ENCODE results near the gene SRSF1. TPM values are rescaled to one million over a fixed set of nuclear protein-coding genes. Genes with fewer than 3 reads are reported as not detected.

The SRSF1 gene
- polyA plus RNA-seq, 3 donors = 51.2 to 72.1 (median 61.6) TPM

DNA sequence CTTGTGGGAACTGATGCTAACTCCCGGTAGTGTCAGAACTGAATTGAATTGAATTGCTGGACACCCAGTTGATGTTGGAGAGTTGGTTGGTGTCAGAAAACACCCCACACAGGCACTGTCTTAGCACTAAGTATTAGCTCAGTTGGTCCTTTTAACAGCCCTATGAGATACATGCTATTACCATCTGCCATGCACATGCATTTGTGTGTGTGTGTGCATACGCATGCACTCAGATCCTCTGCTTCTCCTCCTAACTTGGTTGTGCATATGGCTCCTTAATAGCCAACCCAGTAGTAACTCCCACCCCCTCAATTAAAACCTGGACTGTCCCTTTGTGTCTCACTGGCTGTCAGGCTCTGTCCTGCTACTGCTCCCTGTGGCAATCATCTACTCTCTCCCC lies 43.9 kb upstream of the SRSF1 start:
- H2AFZ ChIP-seq (ENCODE audit: insufficient read depth, low read depth, low read length, poor library complexity, severe bottlenecking) = no peak overlapping the region
- H3K27ac ChIP-seq (ENCODE audit: low read depth in 1 of 2, low read length in 2 of 2) = no peak overlapping the region
- Mint-ChIP-seq H3K4me1 (no peaks in the 10 kb centered on the region), H3K27me3 (ENCODE audit: low read depth in 3 of 3) (peaks cover 2 to 7% (median 2%) of the 10 kb centered on the region in 3 donors), H3K9me3 (no peaks in the 10 kb centered on the region), H3K27ac (no peak overlapping the region), H3K4me3 (no peak overlapping the region), H3K36me3 (no peaks in the 10 kb centered on the region)
- peaks cover 0 to 3% of the 10 kb centered on the region in 2 donors for H3K27me3 ChIP-seq (ENCODE audit: control insufficient read depth in 2 of 2, insufficient read depth in 2 of 2, low read length in 2 of 2)
- no peak for DNase-seq
- no peak overlapping the region for H3K4me2 ChIP-seq (replicated peaks; ENCODE audit: extremely low read depth, low read length, poor library complexity, severe bottlenecking)
- no peak overlapping the region for H3K9ac ChIP-seq (ENCODE audit: insufficient read depth, low read length, poor library complexity, severe bottlenecking)
- 100% methylated on average over 1 of the region's 2 CpGs for WGBS (ENCODE audit: insufficient coverage)
- H3K4me1 ChIP-seq (ENCODE audit: control insufficient read depth in 1 of 2, insufficient read depth in 2 of 2, low read length in 2 of 2) = no peaks in the 10 kb centered on the region
- H3K9me3 ChIP-seq (replicated peaks in 1 of 2; ENCODE audit: control insufficient read depth in 1 of 2, insufficient read depth in 1 of 2, low read length in 2 of 2) = no peaks in the 10 kb centered on the region
- H3K79me2 ChIP-seq (ENCODE audit: insufficient read depth, low read length) = no peaks in the 10 kb centered on the region
- H4K20me1 ChIP-seq (ENCODE audit: insufficient read depth, low read length) = no peaks in the 10 kb centered on the region
- intact Hi-C loops (cut with micrococcal nuclease) = no loop called here
- TF ChIP-seq, protein P1, sequence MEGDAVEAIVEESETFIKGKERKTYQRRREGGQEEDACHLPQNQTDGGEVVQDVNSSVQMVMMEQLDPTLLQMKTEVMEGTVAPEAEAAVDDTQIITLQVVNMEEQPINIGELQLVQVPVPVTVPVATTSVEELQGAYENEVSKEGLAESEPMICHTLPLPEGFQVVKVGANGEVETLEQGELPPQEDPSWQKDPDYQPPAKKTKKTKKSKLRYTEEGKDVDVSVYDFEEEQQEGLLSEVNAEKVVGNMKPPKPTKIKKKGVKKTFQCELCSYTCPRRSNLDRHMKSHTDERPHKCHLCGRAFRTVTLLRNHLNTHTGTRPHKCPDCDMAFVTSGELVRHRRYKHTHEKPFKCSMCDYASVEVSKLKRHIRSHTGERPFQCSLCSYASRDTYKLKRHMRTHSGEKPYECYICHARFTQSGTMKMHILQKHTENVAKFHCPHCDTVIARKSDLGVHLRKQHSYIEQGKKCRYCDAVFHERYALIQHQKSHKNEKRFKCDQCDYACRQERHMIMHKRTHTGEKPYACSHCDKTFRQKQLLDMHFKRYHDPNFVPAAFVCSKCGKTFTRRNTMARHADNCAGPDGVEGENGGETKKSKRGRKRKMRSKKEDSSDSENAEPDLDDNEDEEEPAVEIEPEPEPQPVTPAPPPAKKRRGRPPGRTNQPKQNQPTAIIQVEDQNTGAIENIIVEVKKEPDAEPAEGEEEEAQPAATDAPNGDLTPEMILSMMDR (IDR thresholded peaks at IDR 0.05) = no peak
- no peaks in the 10 kb centered on the region for H3K36me3 ChIP-seq (replicated peaks in 1 of 2; ENCODE audit: control insufficient read depth in 1 of 2, insufficient read depth in 2 of 2, low read length in 2 of 2)
- H3K4me3 ChIP-seq (replicated peaks in 1 of 3; ENCODE audit: low read depth in 2 of 3, low read length in 3 of 3) = no peak overlapping the region

DNA sequence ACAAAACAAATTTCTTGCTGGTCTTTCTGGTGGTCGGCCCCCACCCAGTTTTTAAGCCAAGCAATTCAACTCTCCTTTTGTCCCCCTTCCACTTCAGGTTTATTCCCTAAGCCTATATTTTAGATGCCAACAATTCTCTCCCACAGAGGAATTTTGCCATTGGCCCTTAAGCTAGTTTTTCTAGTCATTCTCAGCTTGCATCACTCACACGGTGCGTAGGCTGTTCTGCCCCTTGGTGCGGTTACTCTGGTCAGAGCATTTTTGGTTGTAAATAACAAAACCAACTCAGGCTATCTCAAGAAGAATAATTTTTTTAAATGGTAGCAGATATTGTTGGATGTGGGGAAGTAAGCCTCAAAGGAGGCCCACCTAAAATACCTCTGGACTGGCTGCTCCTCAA lies 42.5 kb upstream of the SRSF1 start:
- H3K27ac ChIP-seq (ENCODE audit: low read depth in 1 of 2, low read length in 2 of 2) = no peak overlapping the region
- Mint-ChIP-seq H3K4me1 (no peaks in the 10 kb centered on the region), H3K36me3 (no peaks in the 10 kb centered on the region), H3K9me3 (no peaks in the 10 kb centered on the region), H3K27ac (no peak overlapping the region), H3K4me3 (no peak overlapping the region), H3K27me3 (ENCODE audit: low read depth in 3 of 3) (peaks cover 4 to 11% (median 4%) of the 10 kb centered on the region in 3 donors)
- no peak overlapping the region for H2AFZ ChIP-seq (ENCODE audit: insufficient read depth, low read depth, low read length, poor library complexity, severe bottlenecking)
- no peaks in the 10 kb centered on the region for H3K36me3 ChIP-seq (replicated peaks in 1 of 2; ENCODE audit: control insufficient read depth in 1 of 2, insufficient read depth in 2 of 2, low read length in 2 of 2)
- DNase-seq = no peak
- no peaks in the 10 kb centered on the region for H3K79me2 ChIP-seq (ENCODE audit: insufficient read depth, low read length)
- H3K4me1 ChIP-seq (ENCODE audit: control insufficient read depth in 1 of 2, insufficient read depth in 2 of 2, low read length in 2 of 2) = no peaks in the 10 kb centered on the region
- TF ChIP-seq, protein P1 (IDR thresholded peaks at IDR 0.05) = no peak
- WGBS (ENCODE audit: insufficient coverage) = 100% methylated on average over 1 of the region's 4 CpGs
- no peaks in the 10 kb centered on the region for H4K20me1 ChIP-seq (ENCODE audit: insufficient read depth, low read length)
- intact Hi-C loops (cut with micrococcal nuclease) = no loop called here
- H3K9ac ChIP-seq (ENCODE audit: insufficient read depth, low read length, poor library complexity, severe bottlenecking) = no peak overlapping the region
- no peak overlapping the region for H3K4me3 ChIP-seq (replicated peaks in 1 of 3; ENCODE audit: low read depth in 2 of 3, low read length in 3 of 3)
- peaks cover 0 to under 1% of the 10 kb centered on the region in 2 donors for H3K27me3 ChIP-seq (ENCODE audit: control insufficient read depth in 2 of 2, insufficient read depth in 2 of 2, low read length in 2 of 2)
- H3K9me3 ChIP-seq (replicated peaks in 1 of 2; ENCODE audit: control insufficient read depth in 1 of 2, insufficient read depth in 1 of 2, low read length in 2 of 2) = no peaks in the 10 kb centered on the region
- no peak overlapping the region for H3K4me2 ChIP-seq (replicated peaks; ENCODE audit: extremely low read depth, low read length, poor library complexity, severe bottlenecking)
